ENCODE results near the gene TIMM8B. TPM values are rescaled to one million over a fixed set of nuclear protein-coding genes. Genes with fewer than 3 reads are reported as not detected.
A peak's percentile ranks its signal among the peaks of the same experiment; 100 is the strongest.
"Not testable (repeated sequence)": the region's sequence is repeated elsewhere in the genome, so short reads cannot be mapped to it uniquely, and the experiment has no call there.

The TIMM8B gene
- total RNA-seq, 1 donor from 2014 or later = 59.4 TPM

DNA sequence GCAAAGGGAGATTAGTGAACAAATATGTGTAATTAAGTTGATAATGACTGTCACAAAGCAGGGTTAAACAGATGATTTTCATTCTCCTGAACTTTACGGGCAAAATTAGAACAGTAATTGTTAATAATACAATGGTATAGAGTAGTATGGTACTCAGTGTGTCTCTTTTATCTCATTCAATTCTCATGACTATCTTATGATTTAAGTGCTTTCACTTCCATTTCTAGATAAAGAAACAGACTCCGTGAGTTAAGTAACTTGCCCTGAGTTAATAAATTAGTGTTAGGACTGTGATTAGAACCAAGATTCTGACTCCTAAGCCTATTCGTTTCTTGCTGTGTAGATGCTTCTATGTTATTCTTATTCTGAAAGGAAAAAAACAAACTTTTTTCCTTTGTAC lies 34.8 kb downstream of the TIMM8B start:
- peaks cover 7% of the 10 kb centered on the region for H3K4me1 Mint-ChIP-seq (ENCODE audit: unreplicated experiment)
- no peaks in the 10 kb centered on the region for H3K27me3 Mint-ChIP-seq (ENCODE audit: unreplicated experiment)
- no peak overlapping the region for H3K27ac Mint-ChIP-seq (ENCODE audit: unreplicated experiment)
- peaks cover 60% of the 10 kb centered on the region for H3K36me3 Mint-ChIP-seq (ENCODE audit: unreplicated experiment)
- TF ChIP-seq, protein P1, sequence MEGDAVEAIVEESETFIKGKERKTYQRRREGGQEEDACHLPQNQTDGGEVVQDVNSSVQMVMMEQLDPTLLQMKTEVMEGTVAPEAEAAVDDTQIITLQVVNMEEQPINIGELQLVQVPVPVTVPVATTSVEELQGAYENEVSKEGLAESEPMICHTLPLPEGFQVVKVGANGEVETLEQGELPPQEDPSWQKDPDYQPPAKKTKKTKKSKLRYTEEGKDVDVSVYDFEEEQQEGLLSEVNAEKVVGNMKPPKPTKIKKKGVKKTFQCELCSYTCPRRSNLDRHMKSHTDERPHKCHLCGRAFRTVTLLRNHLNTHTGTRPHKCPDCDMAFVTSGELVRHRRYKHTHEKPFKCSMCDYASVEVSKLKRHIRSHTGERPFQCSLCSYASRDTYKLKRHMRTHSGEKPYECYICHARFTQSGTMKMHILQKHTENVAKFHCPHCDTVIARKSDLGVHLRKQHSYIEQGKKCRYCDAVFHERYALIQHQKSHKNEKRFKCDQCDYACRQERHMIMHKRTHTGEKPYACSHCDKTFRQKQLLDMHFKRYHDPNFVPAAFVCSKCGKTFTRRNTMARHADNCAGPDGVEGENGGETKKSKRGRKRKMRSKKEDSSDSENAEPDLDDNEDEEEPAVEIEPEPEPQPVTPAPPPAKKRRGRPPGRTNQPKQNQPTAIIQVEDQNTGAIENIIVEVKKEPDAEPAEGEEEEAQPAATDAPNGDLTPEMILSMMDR (IDR thresholded peaks at IDR 0.05) = no peak
- H3K9me3 Mint-ChIP-seq (ENCODE audit: unreplicated experiment) = no peaks in the 10 kb centered on the region
- DNase-seq (ENCODE audit: extremely low spot score, unreplicated experiment) = no peak
- no peak overlapping the region for H3K4me3 Mint-ChIP-seq (ENCODE audit: unreplicated experiment)

DNA sequence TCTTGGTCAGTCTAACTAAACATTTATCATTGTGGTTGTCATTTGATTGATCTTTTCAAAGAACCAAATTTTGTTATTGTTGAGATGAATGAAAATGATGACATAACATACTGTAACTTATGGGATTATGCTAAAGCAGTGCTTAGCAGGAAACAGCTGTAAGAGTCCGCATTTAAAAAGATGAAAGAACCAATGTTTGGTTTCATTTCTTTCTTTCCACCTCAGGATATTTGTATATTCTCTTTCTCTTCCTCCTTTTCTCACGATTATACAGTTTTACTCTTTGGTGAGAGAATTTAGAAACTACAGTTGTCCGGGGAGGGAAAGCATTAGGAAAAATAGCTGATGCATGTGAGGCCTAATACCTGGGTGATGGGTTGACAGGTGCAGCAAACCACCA lies 35.8 kb downstream of the TIMM8B start:
- H3K36me3 Mint-ChIP-seq (ENCODE audit: unreplicated experiment) = peaks cover 63% of the 10 kb centered on the region
- peaks cover 7% of the 10 kb centered on the region for H3K4me1 Mint-ChIP-seq (ENCODE audit: unreplicated experiment)
- H3K27me3 Mint-ChIP-seq (ENCODE audit: unreplicated experiment) = no peaks in the 10 kb centered on the region
- DNase-seq (ENCODE audit: extremely low spot score, unreplicated experiment) = no peak
- H3K27ac Mint-ChIP-seq (ENCODE audit: unreplicated experiment) = no peak overlapping the region
- TF ChIP-seq, protein P1 (IDR thresholded peaks at IDR 0.05) = no peak
- no peak overlapping the region for H3K4me3 Mint-ChIP-seq (ENCODE audit: unreplicated experiment)
- no peaks in the 10 kb centered on the region for H3K9me3 Mint-ChIP-seq (ENCODE audit: unreplicated experiment)

DNA sequence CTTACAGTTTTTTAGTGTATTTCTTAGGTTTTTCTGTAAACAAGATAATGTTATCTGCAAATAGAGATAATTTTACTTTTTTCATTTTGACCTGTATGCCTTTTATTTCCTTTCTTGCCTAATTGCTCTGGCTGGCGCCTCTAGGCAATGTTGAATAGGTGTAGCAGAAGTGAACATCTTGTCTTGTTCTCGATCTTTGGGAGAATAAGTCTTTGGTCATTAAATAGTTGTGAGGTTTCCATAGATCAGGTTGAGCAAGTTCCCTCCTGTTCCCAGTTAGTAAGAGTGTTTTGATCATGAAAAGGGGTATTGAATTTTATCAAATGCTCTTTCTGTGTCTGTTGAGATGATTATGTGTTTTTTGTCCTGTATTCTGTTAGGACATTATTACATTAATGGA lies 36.8 kb downstream of the TIMM8B start:
- Mint-ChIP-seq H3K27me3 (ENCODE audit: unreplicated experiment) (no peaks in the 10 kb centered on the region), H3K27ac (ENCODE audit: unreplicated experiment) (no peak overlapping the region), H3K36me3 (ENCODE audit: unreplicated experiment) (peaks cover 68% of the 10 kb centered on the region)

DNA sequence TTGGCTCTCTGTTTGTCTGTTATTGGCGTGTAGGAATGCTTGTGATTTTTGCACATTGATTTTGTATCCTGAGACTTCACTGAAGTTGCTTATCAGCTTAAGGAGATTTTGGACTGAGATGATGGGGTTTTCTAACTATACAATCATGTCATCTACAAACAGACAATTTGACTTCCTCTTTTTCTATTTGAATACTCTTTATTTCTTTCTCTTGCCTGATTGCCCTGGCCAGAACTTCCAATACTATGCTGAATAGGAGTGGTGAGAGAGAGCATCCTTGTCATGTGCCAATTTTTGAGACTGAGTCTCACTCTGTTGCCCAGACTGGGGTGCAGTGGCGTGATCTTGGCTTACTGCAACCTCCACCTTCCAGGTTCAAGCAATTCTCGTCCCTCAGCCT lies 38.3 kb downstream of the TIMM8B start:
- not testable (repeated sequence) for H3K4me1 Mint-ChIP-seq (ENCODE audit: unreplicated experiment); DNase-seq (ENCODE audit: extremely low spot score, unreplicated experiment); H3K27me3 Mint-ChIP-seq (ENCODE audit: unreplicated experiment); H3K4me3 Mint-ChIP-seq (ENCODE audit: unreplicated experiment); H3K9me3 Mint-ChIP-seq (ENCODE audit: unreplicated experiment)
- H3K27ac Mint-ChIP-seq (ENCODE audit: unreplicated experiment) = peak overlapping the region; percentile 66
- H3K36me3 Mint-ChIP-seq (ENCODE audit: unreplicated experiment) = peaks cover 72% of the 10 kb centered on the region

More for the DNA sequence above, 36.8 kb downstream of the TIMM8B start:
- no peak for DNase-seq (ENCODE audit: extremely low spot score, unreplicated experiment)
- H3K9me3 Mint-ChIP-seq (ENCODE audit: unreplicated experiment) = no peaks in the 10 kb centered on the region
- TF ChIP-seq, protein P1 (IDR thresholded peaks at IDR 0.05) = no peak
- H3K4me1 Mint-ChIP-seq (ENCODE audit: unreplicated experiment) = peaks cover 7% of the 10 kb centered on the region
- H3K4me3 Mint-ChIP-seq (ENCODE audit: unreplicated experiment) = no peak overlapping the region

- DNase-seq (ENCODE audit: extremely low spot score, unreplicated experiment); H3K4me1 Mint-ChIP-seq (ENCODE audit: unreplicated experiment); H3K4me3 Mint-ChIP-seq (ENCODE audit: unreplicated experiment); H3K27ac Mint-ChIP-seq (ENCODE audit: unreplicated experiment); H3K27me3 Mint-ChIP-seq (ENCODE audit: unreplicated experiment); H3K9me3 Mint-ChIP-seq (ENCODE audit: unreplicated experiment): not testable (repeated sequence)
- peaks cover 64% of the 10 kb centered on the region for H3K36me3 Mint-ChIP-seq (ENCODE audit: unreplicated experiment)
Observed at GRCh38 chr11:112046647-112047046, 39.9 kb downstream of the TIMM8B start.

GRCh38 chr11:112044961-112045360 lies 41.6 kb downstream of the TIMM8B start:
- Mint-ChIP-seq H3K27me3 (ENCODE audit: unreplicated experiment) (no peaks in the 10 kb centered on the region), H3K36me3 (ENCODE audit: unreplicated experiment) (peaks cover 59% of the 10 kb centered on the region), H3K4me3 (ENCODE audit: unreplicated experiment) (no peak overlapping the region), H3K27ac (ENCODE audit: unreplicated experiment) (no peak overlapping the region), H3K4me1 (ENCODE audit: unreplicated experiment) (peaks cover 7% of the 10 kb centered on the region), H3K9me3 (ENCODE audit: unreplicated experiment) (no peaks in the 10 kb centered on the region)
- TF ChIP-seq, protein P1 (IDR thresholded peaks at IDR 0.05) = no peak
- DNase-seq (ENCODE audit: extremely low spot score, unreplicated experiment) = no peak

Measured in osteocyte (in vitro differentiated cells).